Natural killer cell (primary cell): ENCODE data around the gene CLIC6. TPM values are rescaled to one million over a fixed set of nuclear protein-coding genes. Genes with fewer than 3 reads are reported as not detected.

Experiments
- ATAC-seq, 3 donors: fragments of 150-1000 bp in 2 of 3; fragments of 200-7000 bp in 1 of 3; cut with Tn5 transposase; 1 replicate in 1 of 3; 2 replicates in 2 of 3; pipeline ENCODE4 v1.10.0; 2021; ENCODE audit warnings: mild to moderate bottlenecking in 2 of 3, moderate library complexity in 2 of 3
- DNase-seq, 2 donors: peaks; one replicate each; pipeline versions ENCODE4 v3.0.0 to v3.0.0-alpha.2; 2013 to 2021; ENCODE audit warnings: mixed read lengths in 1 of 2
- H3K27ac ChIP-seq: one replicate; pipeline ENCODE4 v1.5.1; 2013; ENCODE audit warnings: mild to moderate bottlenecking, low read length
- H3K27me3 ChIP-seq: one replicate; pipeline ENCODE4 v1.6.1; 2013; ENCODE audit warnings: low read length; ENCODE audit not compliant: control insufficient read depth, insufficient read depth
- H3K36me3 ChIP-seq: one replicate; pipeline ENCODE4 v1.6.1; 2013; ENCODE audit warnings: low read length; ENCODE audit not compliant: control insufficient read depth, insufficient read depth
- H3K4me1 ChIP-seq: one replicate; pipeline ENCODE4 v1.6.1; 2013; ENCODE audit warnings: low read length; ENCODE audit not compliant: control insufficient read depth, insufficient read depth
- H3K4me3 ChIP-seq: one replicate; pipeline ENCODE4 v1.5.1; 2013; ENCODE audit warnings: low read length
- H3K9me3 ChIP-seq: one replicate; pipeline ENCODE4 v1.6.1; 2013; ENCODE audit warnings: low read length; ENCODE audit not compliant: control insufficient read depth, insufficient read depth
- H3K27ac Mint-ChIP-seq, 2 donors: one replicate each; pipeline ENCODE4 v1.8.0; 2022; ENCODE audit warnings: mild to moderate bottlenecking in 2 of 2, mixed read lengths in 2 of 2, moderate library complexity in 1 of 2
- H3K27me3 Mint-ChIP-seq, 2 donors: one replicate each; pipeline ENCODE4 v1.8.0; 2022; ENCODE audit warnings: low read depth in 2 of 2, mixed read lengths in 2 of 2
- H3K36me3 Mint-ChIP-seq: one replicate; pipeline ENCODE4 v1.8.0; 2022; ENCODE audit warnings: mixed read lengths
- H3K4me1 Mint-ChIP-seq, 2 donors: one replicate each; pipeline ENCODE4 v1.8.0; 2022; ENCODE audit warnings: mixed read lengths in 2 of 2
- H3K4me3 Mint-ChIP-seq: one replicate; pipeline ENCODE4 v1.8.0; 2022; ENCODE audit warnings: mild to moderate bottlenecking, moderate library complexity, mixed read lengths
- H3K9me3 Mint-ChIP-seq, 2 donors: one replicate each; pipeline ENCODE4 v1.8.0; 2022; ENCODE audit warnings: mixed read lengths in 2 of 2
- CTCF ChIP-seq: fragments of 200-600 bp; IDR thresholded peaks from one replicate; pipeline ENCODE4 v1.8.0; 2022; ENCODE audit warnings: antibody characterized with exemption
- WGBS: methylation state at CpG from one replicate; pipeline ENCODE4 v1.1.7; 2013; ENCODE audit warnings: missing lambda C conversion rate; ENCODE audit not compliant: insufficient coverage; 5-methylcytosine and 5-hydroxymethylcytosine counted together
- intact Hi-C: fragments of 100-400 bp; cut with micrococcal nuclease; formaldehyde crosslinking; loops from one replicate; pipeline ENCODE4 v1.14.2; 2022
- total RNA-seq, 4 donors: library from RNA; stranded (reverse); fragments of 120-200 nt in 1 of 4; gene quantifications; one replicate each; pipeline versions ENCODE4 v1.2.3 to v1.2.4, GENCODE V29; 2013 to 2022

The CLIC6 gene
- total RNA-seq, 3 donors from 2014 or later (not counting 1 experiment from before 2014, with no cell fraction given), result not detected

- DNase-seq (no peak), ATAC-seq (no peak)
- intact Hi-C loops, result loop anchor here (10.0 kb wide), 1 partner anchor 872 kb away; no protein-coding TSS in a partner anchor
- Histone ChIP-seq H3K9me3 (no peaks in the 10 kb centered on the region), H3K27me3 (no peaks in the 10 kb centered on the region), H3K4me1 (peaks cover 7% of the 10 kb centered on the region), H3K27ac (no peak overlapping the region), H3K36me3 (no peaks in the 10 kb centered on the region), H3K4me3 (no peak overlapping the region)
- Mint-ChIP-seq H3K27ac (no peak overlapping the region), H3K4me1 (peaks cover 6% of the 10 kb centered on the region in 2 donors), H3K4me3 (no peak overlapping the region), H3K9me3 (no peaks in the 10 kb centered on the region), H3K27me3 (peaks cover 22 to 27% of the 10 kb centered on the region in 2 donors), H3K36me3 (no peaks in the 10 kb centered on the region)
- no peak for TF ChIP-seq CTCF
- WGBS, result 85% methylated on average over 9 of the region's 9 CpGs
Observed at GRCh38 chr21:34743285-34743684, 74.5 kb downstream of the CLIC6 start.

- ATAC-seq (no peak), DNase-seq (no peak)
- Histone ChIP-seq H3K4me3 (no peak overlapping the region), H3K9me3 (no peaks in the 10 kb centered on the region), H3K27ac (no peak overlapping the region), H3K36me3 (no peaks in the 10 kb centered on the region), H3K27me3 (no peaks in the 10 kb centered on the region), H3K4me1 (peaks cover 7% of the 10 kb centered on the region)
- Mint-ChIP-seq H3K9me3 (no peaks in the 10 kb centered on the region), H3K4me3 (no peak overlapping the region), H3K4me1 (peaks cover 6% of the 10 kb centered on the region in 2 donors), H3K36me3 (no peaks in the 10 kb centered on the region), H3K27me3 (peaks cover 18 to 24% of the 10 kb centered on the region in 2 donors), H3K27ac (no peak overlapping the region)
- WGBS, result 82% methylated on average over 9 of the region's 9 CpGs
- intact Hi-C loops, result loop anchor here (10.0 kb wide), 1 partner anchor 871 kb away; no protein-coding TSS in a partner anchor
- no peak for TF ChIP-seq CTCF
Observed at GRCh38 chr21:34743831-34744230, 75.0 kb downstream of the CLIC6 start.

- intact Hi-C loops, result loop anchor here (1.0 to 10.0 kb wide), 4 partner anchors 656 to 1284 kb away; no protein-coding TSS in a partner anchor
- Histone ChIP-seq H3K4me3 (no peak overlapping the region), H3K9me3 (no peaks in the 10 kb centered on the region), H3K27me3 (no peaks in the 10 kb centered on the region), H3K4me1 (peaks cover 7% of the 10 kb centered on the region), H3K27ac (no peak overlapping the region), H3K36me3 (no peaks in the 10 kb centered on the region)
- Mint-ChIP-seq H3K27ac (no peak overlapping the region), H3K9me3 (no peaks in the 10 kb centered on the region), H3K36me3 (no peaks in the 10 kb centered on the region), H3K4me3 (no peak overlapping the region), H3K27me3 (peaks cover 18 to 24% of the 10 kb centered on the region in 2 donors), H3K4me1 (peaks cover 6% of the 10 kb centered on the region in 2 donors)
- no peak for DNase-seq
- TF ChIP-seq CTCF, result no peak
- no peak for ATAC-seq
- 56% methylated on average over 3 of the region's 3 CpGs for WGBS
Observed at GRCh38 chr21:34744801-34745200, 76.0 kb downstream of the CLIC6 start.
